Activated CD4-positive, alpha-beta T cell treated with anti-CD3 and anti-CD28 coated beads for 1 hour (primary cell): ENCODE results near the gene NPR2.

ENCODE experiments used
- DNase-seq: peaks from one replicate; pipeline ENCODE4 v3.0.0-alpha.2; 2020

NPR2 gene

DNA sequence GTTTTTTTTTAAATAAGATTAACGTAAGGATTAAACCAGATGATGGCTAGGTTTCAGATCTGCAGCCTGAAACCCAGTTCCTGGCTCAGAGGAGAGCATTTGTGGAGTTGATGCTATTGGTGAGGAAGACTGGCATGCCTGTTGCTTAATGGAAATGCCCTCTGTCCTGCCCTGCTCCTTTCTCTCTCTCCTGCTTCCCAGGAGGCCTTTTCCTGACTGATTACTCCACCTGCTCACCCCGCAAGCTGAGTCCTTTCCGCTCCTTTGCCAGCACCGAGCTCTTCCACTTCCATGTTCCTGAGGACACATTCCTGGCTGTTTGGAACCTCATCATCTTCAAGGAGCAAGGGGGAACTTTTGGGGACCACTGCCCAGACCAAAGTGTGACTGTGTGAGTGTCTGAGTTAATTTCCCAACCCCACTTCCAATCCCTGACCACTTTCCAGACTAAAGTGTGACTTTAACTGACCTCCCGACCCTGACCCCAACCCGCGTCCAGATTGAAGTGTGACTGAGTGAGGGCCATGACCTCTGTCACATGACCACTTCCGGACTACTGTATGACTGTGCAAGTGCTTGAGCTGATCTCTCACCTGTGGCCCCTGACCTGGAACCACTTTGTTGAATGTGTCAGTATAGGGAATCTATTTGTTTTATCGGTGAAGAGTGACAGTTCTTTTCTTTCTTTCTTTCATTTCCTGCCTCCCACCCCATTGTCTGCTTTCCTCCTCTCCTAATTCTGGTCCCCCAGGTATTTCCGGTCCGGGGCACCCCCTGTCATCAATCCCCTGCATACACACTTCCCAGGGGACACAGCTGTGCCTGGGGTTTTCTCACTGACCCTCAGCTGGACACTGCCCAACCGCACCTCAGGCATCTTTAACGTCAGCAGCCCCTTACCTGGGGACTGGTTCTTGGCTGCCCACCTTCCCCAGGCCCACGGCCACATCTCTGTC, 43.1 kb downstream of the NPR2 start:
- no peak for DNase-seq

DNA sequence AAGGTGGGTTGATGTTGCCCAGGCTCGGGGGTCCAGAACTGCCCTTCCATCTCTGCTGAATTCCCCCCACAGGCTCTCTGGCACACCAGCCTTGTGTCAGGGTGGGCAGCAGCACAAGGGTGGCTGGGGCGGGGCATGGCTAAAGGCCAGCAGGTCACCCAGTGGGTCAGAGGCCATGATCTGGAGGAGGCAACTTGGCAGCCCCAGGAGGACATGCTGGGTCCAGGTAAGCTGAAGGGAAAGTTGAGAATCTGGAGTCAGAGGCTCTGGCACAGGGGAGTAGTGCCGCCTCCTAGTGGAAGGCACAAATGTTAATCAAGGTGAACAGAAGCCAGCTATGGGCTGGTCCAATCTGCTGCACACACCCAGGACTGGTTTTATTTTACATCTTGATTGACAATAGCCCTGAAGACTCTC, 43.8 kb downstream of the NPR2 start:
- no peak for DNase-seq

DNA sequence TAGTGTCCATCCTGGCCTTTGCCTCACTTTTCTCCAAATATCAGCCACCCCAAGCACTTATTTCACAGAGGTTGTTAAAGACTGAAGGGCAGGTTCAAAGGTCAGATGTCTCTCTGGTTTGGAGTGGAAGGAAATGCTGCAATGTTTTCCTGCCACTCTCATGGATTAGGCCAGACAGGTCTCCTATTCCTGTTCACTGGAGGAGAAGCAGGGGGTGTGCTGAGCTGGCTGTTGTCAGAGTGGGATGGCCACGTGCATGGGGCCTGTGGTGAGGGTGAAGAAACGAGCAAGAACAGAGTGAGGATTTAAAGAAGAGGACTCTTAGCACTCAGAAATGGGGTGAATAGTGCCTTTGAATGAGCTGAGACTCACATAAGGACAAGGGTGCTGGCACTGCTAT, 44.4 kb downstream of the NPR2 start:
- DNase-seq: no peak

DNA sequence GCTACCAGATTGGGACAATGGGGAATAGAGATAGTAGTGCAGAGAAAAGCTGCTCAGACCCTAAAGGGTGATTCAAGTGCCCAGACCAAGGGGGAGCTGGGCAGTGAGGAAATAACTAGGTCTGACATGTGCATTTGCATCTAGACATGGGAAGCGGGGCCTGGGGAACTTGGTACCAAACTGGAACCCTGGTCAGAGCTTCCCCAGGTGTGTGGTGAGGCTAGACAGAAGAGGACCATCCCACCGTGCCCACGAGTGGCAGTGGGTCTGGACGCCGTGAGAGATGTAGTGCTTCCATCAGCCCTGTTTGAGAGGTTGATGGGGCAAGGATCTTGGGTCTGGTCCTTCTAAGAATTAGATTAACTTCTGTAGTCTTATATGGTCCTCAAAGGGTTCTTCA, 45.2 kb downstream of the NPR2 start:
- no peak for DNase-seq

DNA sequence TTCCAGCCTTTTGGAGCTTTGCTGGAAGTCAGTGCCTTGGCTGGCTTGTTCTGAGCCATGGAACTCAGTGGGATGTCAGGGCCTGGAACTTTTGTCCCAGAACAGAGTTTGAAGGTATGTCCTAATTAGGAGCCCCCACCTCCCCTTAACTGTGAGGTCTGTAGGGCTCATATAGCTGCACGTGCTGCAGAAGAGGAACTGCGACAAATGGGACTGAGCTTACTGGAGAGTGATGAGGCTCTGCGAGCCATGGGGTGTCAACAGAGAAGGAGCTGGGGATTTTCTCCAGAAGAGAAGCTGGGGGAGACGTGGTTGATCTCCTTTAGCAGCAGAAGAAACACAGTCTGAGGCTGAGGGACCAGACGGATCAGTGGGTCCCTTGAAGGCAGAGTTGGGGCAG, 48.5 kb downstream of the NPR2 start:
- DNase-seq: no peak

DNA sequence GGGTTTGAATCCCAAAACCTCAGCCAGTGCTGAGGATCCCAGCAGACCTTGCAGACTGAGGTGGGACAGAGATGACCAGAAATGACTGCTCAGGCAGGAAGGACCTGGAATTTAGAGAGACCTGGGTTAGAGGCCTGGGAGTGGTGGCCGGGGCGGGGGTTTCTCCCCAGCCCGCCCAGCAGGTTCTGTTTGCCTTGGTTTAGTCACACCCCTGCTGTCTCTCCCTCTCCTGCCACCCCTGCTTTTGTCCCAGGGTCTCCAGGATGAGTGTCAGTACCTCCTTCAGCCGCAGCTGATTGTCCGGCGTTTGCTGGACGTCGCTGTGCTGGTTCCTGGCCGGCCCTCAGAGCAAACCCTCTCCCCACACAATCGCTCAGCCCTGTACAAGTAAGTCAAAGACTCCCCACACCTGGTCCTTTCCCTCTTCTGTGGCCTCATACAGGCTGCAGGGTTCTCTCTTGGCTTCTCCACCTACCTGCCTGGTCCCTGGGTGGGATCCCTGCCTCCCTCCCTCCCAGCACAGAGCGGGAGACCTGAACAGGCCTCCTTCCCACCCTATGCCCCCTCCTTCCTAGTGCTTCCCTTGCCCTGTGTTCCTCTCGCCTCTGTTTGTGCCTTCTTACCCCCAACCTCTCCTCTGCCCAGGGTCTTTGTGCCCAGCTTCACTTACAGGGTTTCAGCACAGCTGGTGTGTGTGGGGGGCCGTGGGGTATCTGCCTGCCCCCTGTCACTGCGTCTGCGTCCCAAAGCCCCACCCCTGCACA, 49.7 kb downstream of the NPR2 start:
- DNase-seq: no peak

DNA sequence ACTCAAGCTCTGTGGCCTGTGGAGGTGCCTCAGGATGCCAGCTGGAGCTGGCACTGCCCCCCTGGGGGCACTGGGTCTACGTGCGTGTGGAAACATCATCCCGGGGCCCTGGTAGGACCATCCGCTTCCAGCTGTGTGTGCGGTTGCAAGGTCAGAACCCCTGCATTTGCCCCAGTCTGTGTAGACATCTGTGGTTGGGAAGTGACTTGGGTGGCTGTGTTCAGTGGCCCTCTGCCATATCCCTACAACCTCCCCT, 50.2 kb downstream of the NPR2 start:
- DNase-seq: no peak

DNA sequence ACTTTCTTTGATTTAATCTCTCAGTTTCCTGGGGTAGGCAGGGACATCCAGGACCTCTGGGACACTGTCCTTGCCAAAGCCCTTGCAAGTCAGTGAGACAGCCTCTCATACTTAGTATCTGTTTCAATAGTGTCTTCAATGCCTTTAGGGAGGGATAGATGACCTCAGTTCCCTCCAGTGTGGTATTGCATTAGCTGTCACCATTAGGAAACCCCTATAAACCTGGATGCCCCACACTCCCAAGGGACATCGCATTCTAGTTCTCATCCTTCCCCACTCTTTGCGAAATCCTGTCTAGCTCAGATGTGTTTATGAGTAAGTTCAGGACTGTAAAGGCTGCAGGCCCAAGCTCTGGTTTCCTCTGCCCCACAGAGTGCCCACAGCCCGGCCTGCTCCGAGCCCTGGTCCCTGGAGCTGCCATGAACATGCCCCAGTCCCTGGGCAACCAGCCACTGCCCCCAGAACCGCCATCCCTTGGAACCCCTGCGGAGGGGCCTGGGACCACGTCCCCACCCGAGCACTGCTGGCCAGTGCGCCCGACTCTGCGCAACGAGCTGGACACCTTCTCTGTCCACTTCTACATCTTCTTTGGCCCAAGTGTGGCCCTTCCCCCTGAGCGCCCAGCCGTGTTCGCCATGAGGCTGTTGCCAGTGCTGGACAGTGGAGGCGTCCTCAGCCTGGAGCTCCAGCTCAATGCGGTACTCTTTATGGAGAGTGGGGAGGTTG, 50.8 kb downstream of the NPR2 start:
- no peak for DNase-seq

DNA sequence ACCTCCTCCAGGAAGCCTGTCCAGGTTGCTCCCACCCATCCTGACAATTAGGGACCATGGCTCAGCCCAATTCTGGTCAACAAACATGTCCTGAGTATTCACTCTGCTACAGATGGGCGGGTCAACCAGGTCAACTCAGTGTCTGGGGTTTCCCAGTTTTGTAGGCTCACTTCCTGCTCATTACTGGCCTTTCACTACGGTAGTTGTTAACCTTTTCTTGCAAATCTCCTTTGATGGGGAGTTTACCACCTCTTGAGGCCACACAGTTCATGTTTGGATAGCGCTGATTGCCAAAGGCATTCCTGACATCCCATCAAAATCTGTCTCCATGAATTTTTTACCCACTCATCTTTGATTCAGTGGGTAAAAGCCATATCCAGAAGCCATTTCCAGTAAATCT, 51.4 kb downstream of the NPR2 start:
- DNase-seq: no peak

DNA sequence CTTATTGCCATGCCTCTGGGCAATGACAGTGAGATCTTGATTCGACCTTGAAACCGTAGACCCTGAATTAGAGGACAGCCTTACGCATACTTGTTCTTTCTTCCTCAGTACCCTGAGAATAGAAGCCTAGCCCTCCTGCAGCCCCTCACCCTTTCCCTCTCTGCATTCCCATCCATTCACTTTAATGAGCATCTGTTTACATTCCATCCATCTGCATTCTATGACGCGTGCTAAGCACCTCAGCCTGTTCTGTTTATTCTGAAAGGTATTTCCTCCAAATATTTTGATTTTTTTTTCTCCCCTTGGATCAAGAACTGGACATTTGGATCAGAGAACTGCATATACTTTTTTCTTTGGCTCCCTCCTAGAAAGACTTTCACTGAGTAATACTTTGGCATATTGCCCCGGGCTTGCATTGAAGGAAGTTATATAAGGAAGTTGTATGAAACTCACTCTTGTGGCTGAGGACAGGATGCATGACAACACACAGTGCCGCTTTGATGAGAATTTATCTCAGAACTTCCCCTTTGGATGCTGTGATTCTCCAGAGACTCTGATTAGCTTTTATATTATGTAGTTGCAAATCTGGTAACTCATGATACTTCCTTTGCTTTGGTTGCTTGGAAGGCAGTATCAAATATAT, 53.4 kb downstream of the NPR2 start:
- no peak for DNase-seq

DNA sequence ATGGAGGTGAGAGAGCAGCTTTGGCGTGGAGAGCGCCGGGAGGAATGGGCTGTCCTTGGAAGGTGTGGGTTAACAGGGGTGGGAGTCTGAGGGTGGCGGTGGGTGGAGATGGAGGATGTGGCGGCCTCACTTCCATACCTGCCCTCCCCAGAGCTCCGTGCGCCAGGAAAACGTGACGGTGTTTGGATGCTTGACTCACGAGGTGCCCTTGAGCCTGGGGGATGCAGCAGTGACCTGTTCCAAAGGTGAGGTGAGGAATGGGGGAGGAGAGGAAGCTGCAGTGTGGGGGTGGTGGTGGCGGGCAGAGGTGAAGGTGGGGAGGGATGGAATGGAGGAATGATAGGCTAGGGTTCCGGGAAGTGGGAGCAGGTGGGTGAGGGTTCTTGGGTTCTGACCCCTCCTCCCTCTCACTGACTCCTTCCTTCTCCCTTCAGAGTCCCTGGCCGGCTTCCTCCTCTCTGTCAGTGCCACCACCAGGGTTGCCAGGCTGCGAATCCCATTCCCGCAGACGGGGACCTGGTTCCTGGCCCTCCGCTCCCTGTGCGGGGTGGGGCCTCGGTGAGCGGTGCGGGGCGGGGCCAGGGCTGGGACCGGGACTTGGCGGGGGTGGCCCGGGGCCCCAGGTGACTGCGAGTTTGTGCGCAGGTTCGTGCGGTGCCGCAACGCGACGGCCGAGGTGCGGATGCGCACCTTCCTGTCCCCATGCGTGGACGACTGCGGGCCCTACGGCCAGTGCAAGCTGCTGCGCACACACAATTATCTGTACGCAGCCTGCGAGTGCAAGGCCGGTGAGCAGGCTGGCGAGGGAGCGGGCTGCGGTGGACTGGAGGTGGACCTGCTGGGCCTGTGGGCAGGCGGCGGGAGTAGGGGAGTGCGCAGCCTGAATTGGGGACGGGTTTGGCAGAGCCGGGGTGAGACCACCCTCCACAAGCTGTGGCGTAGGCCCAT, 54.7 kb downstream of the NPR2 start:
- DNase-seq: no peak

DNA sequence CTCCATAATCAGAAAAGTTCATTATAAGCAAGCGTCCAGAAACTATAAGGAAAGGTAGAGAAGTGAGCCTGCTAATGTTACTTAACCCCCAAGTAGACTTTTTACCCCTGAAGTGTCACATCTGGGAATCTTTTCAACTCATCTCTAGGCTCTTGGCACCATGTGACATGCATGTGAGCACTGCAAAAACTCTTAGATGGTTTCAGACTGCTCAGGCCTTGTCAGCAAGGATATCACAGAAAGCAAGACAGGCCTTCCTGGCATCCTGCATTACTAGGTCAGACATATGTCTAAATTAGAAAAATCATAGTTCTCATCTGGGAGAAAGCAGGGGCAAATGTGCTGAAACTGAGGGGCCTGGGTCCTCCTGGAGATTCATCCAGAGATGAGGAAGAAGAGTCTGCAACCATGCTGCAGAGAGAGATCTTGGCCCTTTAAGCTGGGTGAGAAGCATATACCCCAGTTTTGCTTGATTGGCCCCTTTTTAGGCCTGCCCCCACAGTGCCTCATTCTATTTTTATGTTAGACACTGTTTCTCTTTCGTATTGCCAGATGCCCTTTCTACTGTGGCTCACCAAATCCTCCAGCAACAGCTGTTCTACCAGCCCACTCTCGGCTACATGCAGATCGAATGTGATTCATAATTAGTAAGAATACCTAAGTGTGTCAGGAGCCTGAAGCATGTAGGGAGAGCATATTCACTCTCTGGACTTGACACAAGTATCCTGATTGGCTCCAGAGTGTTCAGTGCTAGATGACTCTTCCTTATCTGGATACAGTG, 56.6 kb downstream of the NPR2 start:
- no peak for DNase-seq

DNA sequence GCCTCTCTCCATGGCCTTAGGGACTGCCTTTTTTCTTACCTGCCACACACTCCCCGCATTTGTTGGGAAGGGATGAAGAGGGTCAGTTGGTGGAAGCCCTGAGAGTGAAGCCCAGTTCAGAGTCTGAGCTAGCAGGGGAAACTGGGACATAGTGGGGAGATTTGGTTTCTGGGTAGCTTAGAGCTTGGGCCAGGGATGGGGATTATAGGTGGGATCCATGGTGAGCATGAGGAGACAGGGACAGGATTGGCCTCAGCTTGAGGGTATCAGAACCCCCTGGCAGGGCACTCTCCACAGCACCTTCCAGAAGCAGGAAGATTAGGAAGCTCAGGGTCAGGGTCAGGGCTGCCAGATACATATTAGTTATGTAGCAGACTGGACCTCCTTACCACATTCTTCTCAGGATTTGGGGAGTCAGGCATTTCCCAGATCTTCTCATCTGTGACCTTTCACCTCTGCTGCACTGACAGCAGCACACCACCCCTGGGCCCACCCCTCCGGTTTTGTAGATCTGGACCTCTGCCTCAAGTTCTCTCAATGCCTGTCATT, 61.0 kb downstream of the NPR2 start:
- DNase-seq: no peak

DNA sequence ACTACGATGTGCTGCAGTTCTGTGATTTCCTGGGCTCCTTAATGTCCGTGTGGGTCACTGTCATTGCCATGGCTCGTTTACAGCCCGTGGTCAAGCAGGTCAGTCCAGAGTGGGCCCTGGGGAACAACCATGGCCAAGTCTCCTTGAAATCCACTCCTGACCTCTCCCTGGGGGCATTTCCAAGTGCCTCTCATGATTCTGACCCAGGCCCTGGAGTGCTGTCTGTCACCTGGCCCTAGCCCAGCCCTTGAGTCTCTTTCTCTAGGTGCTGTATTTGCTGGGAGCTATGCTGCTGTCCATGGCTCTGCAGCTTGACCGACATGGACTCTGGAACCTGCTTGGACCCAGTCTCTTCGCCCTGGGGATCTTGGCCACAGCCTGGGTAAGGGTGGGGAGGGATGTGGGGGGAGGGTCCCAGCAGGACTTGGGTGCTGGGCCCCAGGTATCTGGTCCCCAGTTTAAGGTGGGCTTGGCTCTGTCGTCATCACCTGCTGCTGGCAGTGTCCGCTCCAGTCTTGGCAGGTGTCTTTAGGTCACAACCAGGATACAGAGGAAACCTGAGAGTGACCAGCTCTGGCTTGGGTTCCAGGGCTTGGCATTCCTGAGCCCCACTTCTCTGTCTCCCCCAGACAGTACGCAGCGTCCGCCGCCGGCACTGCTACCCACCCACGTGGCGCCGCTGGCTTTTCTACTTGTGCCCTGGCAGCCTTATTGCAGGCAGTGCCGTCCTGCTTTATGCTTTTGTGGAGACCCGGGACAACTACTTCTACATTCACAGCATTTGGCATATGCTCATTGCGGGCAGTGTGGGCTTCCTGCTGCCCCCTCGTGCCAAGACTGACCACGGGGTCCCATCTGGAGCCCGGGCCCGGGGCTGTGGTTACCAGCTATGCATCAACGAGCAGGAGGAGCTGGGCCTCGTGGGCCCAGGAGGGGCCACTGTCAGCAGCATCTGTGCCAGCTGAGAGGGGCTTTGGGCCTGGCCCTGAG, 61.8 kb downstream of the NPR2 start:
- no peak for DNase-seq

DNA sequence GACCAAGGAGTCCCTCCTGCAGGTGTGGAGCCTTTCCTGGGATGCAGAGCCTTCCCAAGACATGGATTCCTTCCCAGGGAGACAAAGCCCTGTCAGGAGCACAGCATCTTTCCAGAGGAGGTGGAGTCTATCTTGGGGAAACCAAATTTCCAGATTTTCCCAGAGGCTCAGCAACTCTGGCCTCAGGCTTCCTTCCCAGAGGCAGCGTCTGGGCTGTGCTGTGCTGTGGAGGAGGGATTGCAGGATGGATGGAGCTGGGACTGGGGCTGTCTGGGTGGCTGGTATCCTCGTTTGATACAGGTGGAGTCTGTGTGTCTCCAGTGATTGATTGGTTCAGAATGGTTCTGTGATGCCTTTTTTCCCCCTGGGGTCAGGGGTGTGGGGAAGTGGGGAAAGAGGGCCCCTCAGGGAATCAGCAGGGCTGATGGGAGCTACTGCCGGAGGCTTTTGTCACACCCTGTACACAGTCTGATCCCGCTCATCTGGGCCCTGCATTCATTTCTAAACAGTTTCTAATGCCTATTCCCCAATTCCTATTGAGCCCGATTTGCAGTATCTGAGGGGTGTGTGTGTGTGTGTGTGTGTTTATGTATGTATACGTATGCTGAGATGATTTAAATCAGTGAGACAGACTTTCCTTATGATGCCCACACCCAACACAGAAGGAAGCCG, 62.8 kb downstream of the NPR2 start:
- DNase-seq: no peak

DNA sequence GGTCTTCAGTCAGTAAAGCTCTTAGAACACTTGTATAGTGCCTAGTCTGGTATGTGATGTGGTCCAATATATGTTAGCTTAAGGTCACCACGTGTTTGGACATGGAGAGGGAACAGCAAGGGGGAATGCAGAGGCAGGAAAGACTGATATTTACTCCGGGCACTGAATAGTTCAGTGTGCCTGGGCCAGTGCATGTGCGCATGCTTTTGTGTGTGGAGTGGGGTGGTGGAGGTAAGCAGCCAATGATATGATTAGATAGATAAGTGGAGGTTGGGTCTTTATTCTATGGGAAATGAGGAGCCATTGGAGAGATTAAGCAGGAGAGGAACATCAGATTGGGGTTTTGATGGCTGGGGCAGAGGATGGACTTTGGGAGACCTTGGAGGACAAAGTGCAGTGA, 64.8 kb downstream of the NPR2 start:
- DNase-seq: no peak

DNA sequence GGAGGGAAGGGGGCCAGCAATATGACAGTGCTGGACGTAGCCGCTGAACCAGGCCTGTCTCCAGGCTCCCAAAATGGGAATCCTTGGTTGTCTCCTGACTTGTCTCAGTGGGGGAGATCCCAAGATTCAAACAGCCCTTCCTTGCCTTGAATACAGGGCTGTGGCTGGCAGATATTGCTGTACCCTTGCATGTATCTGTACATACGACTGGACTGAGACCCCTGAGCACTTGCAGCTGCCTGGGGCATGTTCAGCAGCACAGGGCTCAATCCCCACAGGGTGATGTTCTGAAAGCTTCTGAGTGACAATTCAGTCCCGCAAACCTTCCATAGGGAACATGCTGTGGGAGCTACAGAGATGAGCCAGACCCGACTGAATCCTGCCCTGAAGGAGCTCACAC, 65.5 kb downstream of the NPR2 start:
- DNase-seq: no peak

DNA sequence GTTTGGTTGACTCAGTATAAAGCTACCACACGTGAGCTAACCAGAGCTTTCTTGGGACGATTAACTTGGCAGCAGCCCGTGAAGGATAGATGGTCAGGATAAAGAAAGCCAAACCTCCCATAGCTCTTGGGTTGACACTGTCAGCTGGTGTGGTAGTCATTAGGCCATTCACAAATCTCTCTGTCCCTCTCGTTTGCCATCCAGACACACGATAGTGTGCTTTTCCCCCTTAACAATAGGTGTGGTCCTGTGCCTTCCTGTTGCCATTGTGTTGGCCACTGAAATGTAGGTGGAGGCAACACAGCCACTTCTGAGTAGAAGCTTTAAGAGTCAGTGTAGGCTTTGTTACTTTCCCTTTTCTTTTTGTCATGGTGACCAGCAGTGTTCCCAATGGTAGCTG, 67.1 kb downstream of the NPR2 start:
- no peak for DNase-seq
